B cell (primary cell): ENCODE results near the gene CCDC57. TPM values are rescaled to one million over a fixed set of nuclear protein-coding genes. Genes with fewer than 3 reads are reported as not detected.
A peak's percentile ranks its signal among the peaks of the same experiment; 100 is the strongest.

Experiments
- ATAC-seq: fragments of 200-7000 bp; cut with Tn5 transposase; one replicate; pipeline ENCODE4 v1.10.0; 2021; ENCODE audit warnings: low read depth, mild to moderate bottlenecking, moderate number of reproducible peaks, moderate library complexity
- CTCF ChIA-PET: fragments of 350-600 bp; sonication (Branson Sonifier 250); formaldehyde crosslinking; loops from one replicate; lab custom pipeline; 2021; ENCODE audit warnings: antibody characterized with exemption, inconsistent platforms; lab: Charles Lee
- POLR2A ChIA-PET: fragments of 350-600 bp; sonication (Branson Sonifier 250); formaldehyde crosslinking; loops from one replicate; lab custom pipeline; 2021; ENCODE audit warnings: antibody characterized with exemption; lab: Charles Lee
- DNase-seq: peaks from one replicate; pipeline ENCODE4 v3.0.0; 2013
- H2AFZ ChIP-seq: 2 replicates; pipeline ENCODE4 v1.6.1; 2012; ENCODE audit warnings: mild to moderate bottlenecking, low read depth, low read length; ENCODE audit not compliant: insufficient read depth, poor library complexity, severe bottlenecking
- H3K27ac ChIP-seq, 2 donors: 1 replicate in 1 of 2; 2 replicates in 1 of 2; pipeline ENCODE4 v1.5.1; 2012 to 2013; ENCODE audit warnings: low read length in 2 of 2, mild to moderate bottlenecking in 2 of 2, moderate library complexity in 1 of 2
- H3K27me3 ChIP-seq, 4 experiments: fragments of 200-600 bp in 1 of 4; sonication (generic) in 1 of 4; replicated peaks in 1 of 4; 1 replicate in 2 of 4; 2 replicates in 2 of 4; pipeline versions ENCODE4 v1.6.1 to v1.7.0; 2013 to 2016; ENCODE audit warnings: low read length in 3 of 4, mild to moderate bottlenecking in 2 of 4, mixed read lengths in 1 of 4, moderate library complexity in 1 of 4; ENCODE audit not compliant: insufficient read depth in 4 of 4, control insufficient read depth in 3 of 4; ENCODE audit errors: control extremely low read depth in 1 of 4
- H3K36me3 ChIP-seq, 2 experiments: replicated peaks in 1 of 2; 1 replicate in 1 of 2; 2 replicates in 1 of 2; pipeline versions ENCODE4 v1.6.1 to v1.7.1; 2013; ENCODE audit warnings: low read length in 1 of 2; ENCODE audit not compliant: insufficient read depth in 2 of 2, control insufficient read depth in 1 of 2; ENCODE audit errors: control extremely low read depth in 1 of 2, extremely low read depth in 1 of 2
- H3K4me1 ChIP-seq, 2 donors: fragments of 200-600 bp in 1 of 2; sonication (generic) in 1 of 2; 1 replicate in 1 of 2; 2 replicates in 1 of 2; pipeline versions ENCODE4 v1.5.1 to v1.6.1; 2013 to 2017; ENCODE audit warnings: low read length in 2 of 2; ENCODE audit not compliant: control insufficient read depth in 2 of 2, insufficient read depth in 2 of 2
- H3K4me2 ChIP-seq: replicated peaks from 2 replicates; pipeline ENCODE3; 2012; ENCODE audit warnings: mild to moderate bottlenecking, low read depth, low read length; ENCODE audit not compliant: poor library complexity, severe bottlenecking
- H3K4me3 ChIP-seq, 5 experiments: fragments of 200-600 bp in 1 of 5; sonication (generic) in 1 of 5; 1 replicate in 3 of 5; 2 replicates in 2 of 5; pipeline versions ENCODE4 v1.5.1 to v1.7.0; 2011 to 2016; ENCODE audit warnings: low read length in 4 of 5, mild to moderate bottlenecking in 4 of 5, low read depth in 2 of 5, control low read depth in 1 of 5, moderate library complexity in 1 of 5; ENCODE audit not compliant: insufficient read depth in 1 of 5; ENCODE audit errors: control extremely low read depth in 1 of 5, extremely low read depth in 1 of 5
- H3K79me2 ChIP-seq: fragments of 200-600 bp; sonication (generic); one replicate; pipeline ENCODE4 v1.6.0; 2016; ENCODE audit warnings: low read length; ENCODE audit not compliant: control insufficient read depth, insufficient read depth
- H3K9ac ChIP-seq: fragments of 200-600 bp; sonication (generic); 2 replicates; pipeline ENCODE4 v1.6.1; 2017; ENCODE audit warnings: mild to moderate bottlenecking, low read length, moderate library complexity
- H3K9me3 ChIP-seq, 3 donors: one replicate each; pipeline versions ENCODE4 v1.6.1 to v1.7.1; 2013; ENCODE audit warnings: low read length in 2 of 3; ENCODE audit not compliant: control insufficient read depth in 2 of 3, insufficient read depth in 1 of 3; ENCODE audit errors: control extremely low read depth in 1 of 3
- H4K20me1 ChIP-seq: 2 replicates; pipeline ENCODE4 v1.6.0; 2012; ENCODE audit warnings: mild to moderate bottlenecking, low read length; ENCODE audit not compliant: insufficient read depth, control insufficient read depth, poor library complexity, severe bottlenecking
- H3K27ac Mint-ChIP-seq: one replicate; pipeline ENCODE4 v1.8.0; 2021; ENCODE audit warnings: mixed read lengths
- H3K27me3 Mint-ChIP-seq: one replicate; pipeline ENCODE4 v1.8.0; 2021; ENCODE audit warnings: mixed read lengths
- H3K4me1 Mint-ChIP-seq: one replicate; pipeline ENCODE4 v1.8.0; 2021; ENCODE audit warnings: mixed read lengths
- H3K4me3 Mint-ChIP-seq: one replicate; pipeline ENCODE4 v1.8.0; 2021; ENCODE audit warnings: mixed read lengths
- H3K9me3 Mint-ChIP-seq: one replicate; pipeline ENCODE4 v1.8.0; 2022; ENCODE audit warnings: mixed read lengths; ENCODE audit not compliant: insufficient read depth
- CTCF ChIP-seq: fragments of 200-600 bp; IDR thresholded peaks from one replicate; pipeline ENCODE4 v1.8.0; 2022; ENCODE audit warnings: antibody characterized with exemption, mild to moderate bottlenecking
- EZH2 ChIP-seq: IDR thresholded peaks from 2 replicates; pipeline ENCODE4 v1.6.1; 2012; ENCODE audit warnings: borderline replicate concordance, low read depth, mild to moderate bottlenecking, moderate library complexity, low read length; ENCODE audit not compliant: insufficient read depth, poor library complexity, severe bottlenecking
- WGBS: methylation state at CpG from one replicate; pipeline ENCODE4 v1.1.5; 2013; ENCODE audit warnings: missing lambda C conversion rate; ENCODE audit not compliant: insufficient coverage; 5-methylcytosine and 5-hydroxymethylcytosine counted together
- intact Hi-C: fragments of 100-400 bp; cut with micrococcal nuclease; formaldehyde crosslinking; loops from one replicate; pipeline ENCODE4 v1.10.0; 2022
- polyA plus RNA-seq: library from polyadenylated mRNA; depleted of rRNA; stranded (reverse); fragments of >200 nt; gene quantifications from 2 replicates; pipeline ENCODE4 v1.2.3, GENCODE V29; 2012
- total RNA-seq, 2 donors: library from RNA; stranded (reverse); fragments of 120-200 nt in 1 of 2; gene quantifications; 1 replicate in 1 of 2; 2 replicates in 1 of 2; pipeline versions ENCODE4 v1.2.3 to v1.2.4, GENCODE V29; 2013 to 2022

CCDC57 gene
- total and polyA plus RNA-seq, 2 donors (not counting 1 experiment from before 2014, with no cell fraction given) = 49.7 to 67.2 TPM

GRCh38 chr17:82097184-82097918 is 115.3 kb downstream of the CCDC57 start:
- Histone ChIP-seq H3K27ac (peak overlapping the region; percentile 55 to 89), H3K27me3 (no peaks in the 10 kb centered on the region), H3K4me3 (peak overlapping the region in 4 of 5 experiments; percentile 43 to 75 (median 57)), H2AFZ (peak overlapping the region; percentile 82), H3K4me2 (peak overlapping the region; percentile 99), H3K4me1 (peaks cover 16 to 28% of the 10 kb centered on the region in 2 donors), H3K9ac (peak overlapping the region; percentile 70), H4K20me1 (peaks cover 15% of the 10 kb centered on the region), H3K79me2 (peaks cover 35% of the 10 kb centered on the region), H3K36me3 (peaks cover 0 to 24% of the 10 kb centered on the region in 2 experiments), H3K9me3 (no peaks in the 10 kb centered on the region)
- peak; percentile 58 for DNase-seq
- ChIA-PET POLR2A (interaction anchor here (1.8 kb wide), 1 partner anchor 60 kb away, joined by 9 read pairs; the partner anchor contains the start of gene DCXR), CTCF (interaction anchor here (1.0 to 1.4 kb wide), 4 partner anchors 9 to 352 kb away, joined by 3 read pairs; no protein-coding TSS in a partner anchor)
- intact Hi-C loops = loop anchor here (5.0 to 10.0 kb wide), 2 partner anchors 117 to 955 kb away; partner anchors contain the start of gene CCDC57
- Mint-ChIP-seq H3K4me3 (peak overlapping the region; percentile 82), H3K27ac (peak overlapping the region; percentile 75), H3K4me1 (peaks cover 9% of the 10 kb centered on the region), H3K27me3 (no peaks in the 10 kb centered on the region), H3K9me3 (no peaks in the 10 kb centered on the region)
- ATAC-seq = no peak
- TF ChIP-seq CTCF (no peak), EZH2 (no peak)
- WGBS = under 1% methylated on average over 74 of the region's 77 CpGs
